GM19193 (cell line): Measurements from ENCODE around the gene DUSP15.

Experiments
- POLR2A ChIP-seq: IDR thresholded peaks from 4 replicates; pipeline ENCODE4 v1.6.1; 2011; ENCODE audit not compliant: insufficient read depth, insufficient read length; ENCODE audit errors: extremely low read depth

Gene DUSP15

DNA sequence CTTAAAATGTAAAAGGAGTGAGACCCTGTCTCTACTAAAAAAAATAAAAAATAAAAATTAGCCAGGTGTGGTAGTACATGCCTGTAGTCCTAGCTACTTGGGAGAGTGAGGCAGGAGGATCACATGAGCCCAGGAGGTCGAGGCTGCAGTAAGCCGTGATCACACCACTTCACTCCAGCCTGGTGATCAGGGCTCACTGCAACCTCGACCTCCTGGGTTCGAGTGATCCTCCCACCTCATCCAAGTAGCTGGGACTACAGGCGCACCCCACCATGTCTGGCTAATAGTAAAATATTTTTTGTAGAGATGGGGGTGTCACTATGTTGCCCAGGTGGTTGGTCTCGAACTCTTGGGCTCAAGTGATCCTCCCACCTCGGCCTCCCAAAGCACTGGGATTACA lies 16.8 kb downstream of the DUSP15 start:
- no peak for TF ChIP-seq POLR2A

GRCh38 chr20:31851240-31851955 lies 18.9 kb downstream of the DUSP15 start:
- TF ChIP-seq POLR2A = no peak

GRCh38 chr20:31849306-31849930 lies 20.9 kb downstream of the DUSP15 start:
- no peak for TF ChIP-seq POLR2A

- no peak for TF ChIP-seq POLR2A
Measured at GRCh38 chr20:31848088-31848999, 22.0 kb downstream of the DUSP15 start.

DNA sequence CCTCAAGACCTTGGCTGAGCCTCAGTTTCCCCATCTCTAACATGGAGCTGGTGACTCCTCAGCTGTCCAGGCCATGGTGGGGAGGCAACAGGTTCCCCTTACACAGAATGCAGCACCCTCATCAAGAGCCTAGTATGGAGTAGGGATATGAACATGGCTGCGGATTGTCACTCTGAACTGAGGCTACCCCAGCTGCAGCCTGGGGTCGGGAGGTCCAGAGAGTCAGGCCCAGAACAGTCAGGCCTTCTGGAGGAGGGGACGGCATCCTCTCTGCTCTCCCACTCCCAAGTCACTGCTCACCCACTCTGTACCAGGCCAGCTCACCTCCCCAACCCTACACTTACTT lies 23.6 kb downstream of the DUSP15 start:
- TF ChIP-seq POLR2A = no peak

GRCh38 chr20:31845300-31845863 lies 24.9 kb downstream of the DUSP15 start, which contains the start of gene FOXS1:
Gene FOXS1 (minus strand): TSS chr20:31845604. CDS start chr20:31845542, 62 bp downstream.
- no peak for TF ChIP-seq POLR2A

DNA sequence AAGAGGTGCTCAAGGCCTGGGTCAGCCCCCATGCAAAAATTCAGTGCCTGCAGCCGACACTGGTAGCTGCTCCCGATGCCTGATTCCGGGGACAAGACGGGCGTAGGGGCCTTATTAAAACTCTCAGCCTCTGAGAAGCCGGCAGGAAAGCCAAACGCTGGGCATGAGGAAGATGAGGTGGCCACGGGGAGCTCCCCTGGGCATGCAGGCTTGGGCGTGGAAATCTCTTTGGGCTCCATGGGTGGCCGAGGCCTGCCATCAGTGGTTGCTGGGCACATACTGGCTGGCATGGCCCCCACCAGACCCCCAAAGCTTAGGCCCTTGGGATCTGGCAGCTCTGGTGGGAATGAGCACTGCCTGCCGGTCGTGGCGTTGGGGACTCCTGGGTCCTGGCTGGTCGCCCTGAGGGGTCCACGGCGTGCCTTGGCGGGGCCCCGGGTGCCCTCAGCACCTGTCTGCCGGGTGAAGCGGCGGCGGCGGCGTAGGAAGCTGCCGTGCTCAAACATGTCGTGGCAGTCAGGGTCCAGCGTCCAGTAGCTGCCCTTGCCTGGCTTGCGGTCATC lies 25.5 kb downstream of the DUSP15 start:
- no peak for TF ChIP-seq POLR2A

GRCh38 chr20:31843881-31844280 lies 26.4 kb downstream of the DUSP15 start:
- no peak for TF ChIP-seq POLR2A

- no peak for TF ChIP-seq POLR2A
Measured at GRCh38 chr20:31843288-31843687, 27.0 kb downstream of the DUSP15 start.

- no peak for TF ChIP-seq POLR2A
Measured at GRCh38 chr20:31842471-31843157, 27.7 kb downstream of the DUSP15 start.

DNA sequence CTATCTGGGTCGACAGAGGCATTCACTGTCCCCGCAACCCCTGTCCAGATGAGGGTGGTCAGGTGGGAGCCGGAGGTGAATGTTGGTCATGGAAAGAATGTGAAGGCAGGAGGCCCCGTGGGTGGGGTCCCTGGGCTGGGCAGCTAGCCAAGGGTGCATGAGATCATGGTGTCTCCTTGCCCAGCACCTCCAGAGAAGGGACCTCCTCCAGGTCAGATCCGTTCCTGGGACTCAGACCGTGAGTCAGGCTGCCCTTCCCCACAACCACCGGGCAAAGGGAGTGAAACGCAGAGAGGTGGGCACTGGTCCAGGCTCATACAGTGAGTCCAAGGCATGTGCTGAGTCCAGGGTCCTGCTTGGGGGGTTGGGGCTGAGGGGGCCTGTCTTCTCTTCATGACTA lies 28.4 kb downstream of the DUSP15 start:
- TF ChIP-seq POLR2A = no peak

DNA sequence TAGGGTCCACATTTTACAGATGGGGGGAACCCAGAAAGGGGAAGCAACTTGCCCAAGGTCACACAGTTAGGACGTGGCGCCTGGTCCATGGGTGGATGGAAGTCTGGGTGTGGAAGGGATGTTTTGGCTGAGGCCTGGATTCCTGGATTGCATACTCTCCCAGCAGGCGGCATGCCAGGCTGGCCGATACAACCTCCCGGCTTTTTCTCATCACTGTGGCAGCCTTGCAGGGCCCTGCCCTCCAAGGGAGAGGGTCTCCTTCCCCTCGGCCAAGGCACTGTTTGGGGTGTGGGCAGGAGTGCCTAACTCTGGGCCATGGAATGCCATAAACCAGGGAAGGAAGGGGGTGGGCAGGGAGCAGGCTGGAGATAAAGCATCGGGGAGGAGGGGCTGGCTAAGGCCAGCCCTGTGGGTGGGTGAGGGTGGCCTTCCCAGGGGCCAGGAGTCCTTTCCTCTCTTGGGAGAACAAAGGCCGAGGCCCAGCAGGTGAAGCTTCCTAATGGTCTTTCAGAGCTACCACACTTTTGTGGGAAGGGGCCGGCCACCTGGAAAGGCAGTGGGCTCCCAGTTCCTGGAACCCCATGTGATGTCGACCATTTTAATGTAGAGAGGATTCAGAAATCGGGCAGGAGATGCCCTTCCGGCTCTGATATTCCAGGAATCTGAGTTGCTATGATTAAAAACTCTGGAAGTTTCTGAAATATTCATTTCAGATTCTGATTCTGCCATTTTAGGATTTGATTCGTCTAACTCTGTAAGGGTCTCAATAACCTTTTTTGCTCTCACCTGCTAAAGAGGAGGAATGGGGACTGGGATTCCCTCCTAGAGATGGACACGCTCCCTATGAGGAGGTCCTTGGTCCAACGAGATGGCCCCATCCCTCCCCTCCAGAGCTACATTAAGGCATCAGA lies 29.2 kb downstream of the DUSP15 start:
- TF ChIP-seq POLR2A = no peak

- TF ChIP-seq POLR2A = no peak
Measured at GRCh38 chr20:31839782-31840487, 30.4 kb downstream of the DUSP15 start.
